HG02840 (cell line): ENCODE results near the gene SIGLEC12.
"Not testable (repeated sequence)": the region's sequence is repeated elsewhere in the genome, so short reads cannot be mapped to it uniquely, and the experiment has no call there.

ENCODE experiments used
- ATAC-seq: cut with Tn5 transposase; IDR thresholded peaks from one replicate; pipeline ENCODE4 v1.9.1; 2021; ENCODE audit warnings: mild to moderate bottlenecking, moderate library complexity, moderate number of reproducible peaks; ENCODE audit not compliant: unreplicated experiment, low FRiP score

Gene SIGLEC12

DNA sequence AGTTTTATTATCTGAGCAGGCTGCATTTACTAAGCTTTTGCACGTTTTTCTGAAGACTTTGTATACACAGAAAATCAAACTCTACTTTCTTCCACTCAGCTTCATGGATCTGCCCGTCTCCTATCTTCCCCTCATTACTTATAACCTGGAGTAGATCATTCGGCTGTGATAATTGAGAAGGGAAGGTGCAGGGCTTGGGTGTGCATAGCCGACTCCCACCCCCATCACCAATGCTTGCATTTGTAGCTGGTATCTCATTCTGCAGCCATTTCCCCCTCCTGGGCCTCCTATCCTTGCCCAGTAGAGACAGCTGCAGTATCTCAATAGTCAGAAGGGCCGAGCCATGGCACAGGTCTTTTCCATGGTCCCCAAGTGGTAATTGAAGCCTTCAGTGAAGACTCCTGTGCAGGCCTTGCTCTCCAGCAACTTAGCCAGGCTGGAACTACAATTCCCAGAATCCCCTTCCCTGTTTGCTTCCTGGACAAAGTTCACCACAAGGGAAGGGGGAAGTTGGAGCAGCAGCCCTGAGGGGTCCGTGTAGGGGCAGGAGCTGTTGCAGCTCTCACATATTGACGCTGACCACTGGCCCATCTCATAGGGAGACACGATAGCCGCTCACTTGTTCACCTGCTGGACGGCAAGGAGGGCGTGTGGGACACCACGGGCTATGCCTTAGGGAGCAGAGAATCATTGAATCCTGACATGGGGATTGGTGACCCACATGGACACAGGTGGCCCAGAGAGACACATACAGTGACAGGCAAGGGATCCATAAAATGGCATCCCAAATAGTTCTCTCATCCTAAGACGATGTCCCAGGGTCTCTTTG, 41.2 kb downstream of the SIGLEC12 start:
- no peak for ATAC-seq

DNA sequence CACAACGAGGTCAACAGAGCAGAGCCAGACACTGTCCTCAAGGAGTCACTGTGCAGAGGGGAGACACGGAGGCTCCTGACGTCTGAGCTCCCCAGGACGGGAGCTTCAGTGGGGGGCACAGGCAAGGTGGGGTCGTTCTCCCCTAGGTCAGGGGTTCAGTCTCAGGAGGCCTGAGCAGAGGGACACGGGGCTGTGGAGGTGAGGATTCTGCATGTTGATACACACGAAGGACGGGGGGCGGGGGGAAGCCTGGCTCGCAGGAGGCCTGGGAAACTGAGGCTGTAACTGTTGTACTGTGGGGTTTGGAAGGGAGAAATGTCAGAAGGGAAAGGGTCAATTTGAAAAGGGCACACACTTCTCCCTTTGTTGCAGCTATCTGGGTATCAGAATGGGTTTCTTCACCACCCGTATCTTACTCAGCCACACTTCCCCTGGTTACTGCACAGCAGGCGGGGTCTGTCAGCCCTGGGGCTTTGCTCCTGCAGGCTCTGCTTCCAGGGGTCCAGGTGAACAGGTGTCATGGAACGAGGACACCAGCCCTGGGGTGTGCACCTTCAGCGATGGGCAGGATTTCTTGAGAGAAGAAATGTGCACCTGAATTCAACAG, 42.6 kb downstream of the SIGLEC12 start:
- ATAC-seq = no peak

DNA sequence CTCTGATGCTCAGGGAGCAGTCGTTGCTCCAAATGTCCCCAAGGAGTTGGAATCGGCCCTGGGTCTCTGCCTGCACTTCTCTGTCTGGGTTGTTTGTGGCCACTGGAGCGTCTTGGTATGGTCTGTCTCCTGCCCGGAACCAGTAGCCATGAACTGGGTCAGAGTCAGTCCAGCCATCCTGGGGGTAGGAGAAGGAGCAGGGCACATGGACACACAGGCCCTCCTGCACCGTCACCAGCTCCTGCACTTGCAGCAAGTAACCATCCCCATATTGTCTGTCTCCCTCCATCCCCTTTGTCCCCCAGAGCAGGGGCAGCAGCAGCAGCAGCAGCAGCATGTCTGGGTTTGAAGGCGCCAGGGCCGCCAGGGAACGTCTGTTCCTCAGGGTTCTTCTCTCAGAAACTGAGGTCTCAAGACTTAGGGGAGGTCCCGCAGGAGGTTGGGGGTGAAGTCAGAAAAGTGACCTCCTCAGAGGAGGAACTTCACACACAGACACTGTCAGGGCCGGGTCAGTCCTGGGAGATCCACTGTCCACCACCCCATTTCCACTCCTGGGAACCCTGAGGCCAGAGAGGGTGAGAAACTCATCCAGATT, 43.5 kb downstream of the SIGLEC12 start, which contains the start of gene SIGLEC8:
Gene SIGLEC8 (minus strand): TSS at position 404 of the 595 bp plus-strand sequence. CDS start 67 bp downstream, at position 337.
- ATAC-seq = no peak

DNA sequence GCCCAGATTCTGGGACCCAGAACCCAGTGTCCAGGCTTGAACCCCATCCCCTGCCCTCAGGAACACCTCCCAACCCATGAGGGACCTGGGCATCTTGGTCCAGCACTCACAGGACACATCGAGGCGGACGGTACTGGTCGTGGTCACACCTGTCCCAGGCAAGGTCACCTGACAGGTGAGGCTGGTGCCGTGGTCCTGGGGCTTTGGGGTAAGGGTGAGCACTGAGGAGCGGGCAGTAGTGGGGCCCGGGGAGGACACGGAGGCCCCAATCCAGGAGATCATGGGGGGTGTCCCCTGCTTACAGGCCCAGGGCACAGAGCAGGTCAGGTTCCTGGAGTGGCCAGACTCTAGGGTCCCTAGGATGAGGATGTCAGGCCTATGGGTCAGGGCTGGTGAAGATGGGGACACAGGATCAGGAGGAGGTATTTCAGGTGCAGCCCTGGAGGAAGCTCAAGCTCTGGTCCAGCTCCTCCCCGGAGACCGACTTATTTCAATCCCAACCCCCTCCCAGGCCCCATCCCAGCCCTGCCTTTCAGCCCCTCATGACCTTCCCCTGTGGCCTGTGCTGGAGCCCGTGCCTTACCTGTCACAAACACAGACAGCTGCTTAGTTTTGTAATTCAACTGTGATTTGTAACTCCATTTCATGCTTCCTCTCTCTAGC, 44.1 kb downstream of the SIGLEC12 start:
- ATAC-seq = no peak

DNA sequence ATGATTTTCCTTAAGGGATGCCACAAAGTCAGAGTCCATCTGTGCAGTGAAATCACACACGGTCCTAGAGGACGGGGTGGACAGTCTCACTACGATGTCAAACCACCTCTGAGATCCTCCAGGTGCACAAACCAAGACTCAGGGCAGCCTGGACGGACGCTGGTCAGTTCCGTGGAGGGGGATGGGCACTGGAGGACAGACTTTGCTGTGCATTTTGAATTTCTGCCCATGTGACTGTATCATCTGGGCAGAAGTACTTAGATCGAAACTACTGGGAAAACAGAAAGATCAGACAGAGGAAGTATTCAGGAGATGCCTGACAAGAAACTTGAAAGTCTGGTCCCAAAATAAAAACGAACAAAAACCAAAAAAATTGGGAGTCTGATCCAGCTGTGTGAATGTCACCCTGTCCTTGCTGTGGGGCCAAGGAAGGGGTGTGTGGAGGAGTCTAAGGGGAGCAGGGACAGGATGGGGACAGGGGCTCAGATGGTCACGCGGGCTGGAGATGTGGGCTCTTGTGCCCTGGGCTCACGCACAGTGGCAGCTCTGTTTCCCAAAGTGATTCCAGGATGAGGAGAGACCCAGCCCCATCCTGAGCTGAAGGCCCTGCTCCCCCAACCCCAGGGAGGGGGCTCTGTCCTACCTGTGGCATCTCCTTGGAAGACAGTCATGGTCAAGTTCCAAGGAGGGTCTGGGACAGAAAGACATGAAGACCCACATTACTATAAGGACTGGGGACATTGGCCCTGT, 44.9 kb downstream of the SIGLEC12 start:
- no peak for ATAC-seq

DNA sequence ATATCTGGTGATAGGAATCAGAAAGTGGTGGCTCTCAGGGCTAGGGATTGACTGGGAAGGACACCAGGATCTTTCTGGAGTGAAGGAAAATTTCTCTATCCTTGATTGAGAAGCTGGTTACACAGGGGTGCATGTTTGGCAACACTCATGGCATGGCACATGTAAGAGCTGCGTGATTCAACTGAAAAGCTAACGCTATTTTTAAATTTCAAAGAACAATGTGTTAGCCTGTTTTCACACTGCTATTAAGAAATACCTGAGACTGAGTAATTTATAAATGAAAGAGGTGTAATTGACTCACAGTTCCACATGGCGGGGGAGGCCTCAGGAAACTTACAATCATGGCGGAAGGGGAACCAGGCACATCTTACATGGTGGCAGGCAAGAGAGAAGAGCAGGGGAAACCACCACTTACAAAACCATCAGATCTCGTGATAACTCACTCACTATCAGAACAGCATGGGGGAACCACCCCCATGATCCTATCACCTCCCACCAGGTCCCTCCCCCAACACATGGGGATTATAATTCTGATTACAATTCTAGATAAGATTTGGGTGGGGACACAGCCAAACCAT, 50.8 kb downstream of the SIGLEC12 start:
- no peak for ATAC-seq

DNA sequence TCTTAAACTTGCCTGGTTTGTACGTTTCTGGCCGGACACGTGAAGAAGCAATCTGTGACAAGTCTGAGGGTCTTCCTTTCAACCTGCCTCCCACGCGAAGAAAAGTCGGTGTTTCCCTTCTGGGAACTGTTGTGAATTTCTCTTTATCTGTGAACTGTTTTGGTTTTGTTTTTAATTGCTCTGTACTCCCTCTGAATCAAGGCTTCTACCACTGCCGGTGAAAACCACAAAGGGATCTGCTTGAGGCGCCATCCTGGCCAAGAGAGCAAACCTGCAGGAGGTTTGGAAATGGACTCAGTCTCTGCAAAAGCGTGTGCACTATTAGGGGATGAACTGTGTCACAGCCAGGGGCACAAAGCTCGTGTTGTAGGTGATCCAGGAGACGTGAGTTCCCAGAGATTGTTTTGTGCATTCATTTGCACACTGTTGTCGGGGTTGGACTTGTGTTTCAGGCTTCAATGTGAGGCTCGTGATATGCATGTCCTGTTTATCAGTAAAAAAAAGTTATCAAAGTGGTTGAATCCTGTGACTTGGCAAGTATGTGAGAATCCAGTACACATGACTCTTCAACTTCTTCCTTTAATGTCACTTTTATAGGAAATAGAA, 53.1 kb downstream of the SIGLEC12 start:
- no peak for ATAC-seq

DNA sequence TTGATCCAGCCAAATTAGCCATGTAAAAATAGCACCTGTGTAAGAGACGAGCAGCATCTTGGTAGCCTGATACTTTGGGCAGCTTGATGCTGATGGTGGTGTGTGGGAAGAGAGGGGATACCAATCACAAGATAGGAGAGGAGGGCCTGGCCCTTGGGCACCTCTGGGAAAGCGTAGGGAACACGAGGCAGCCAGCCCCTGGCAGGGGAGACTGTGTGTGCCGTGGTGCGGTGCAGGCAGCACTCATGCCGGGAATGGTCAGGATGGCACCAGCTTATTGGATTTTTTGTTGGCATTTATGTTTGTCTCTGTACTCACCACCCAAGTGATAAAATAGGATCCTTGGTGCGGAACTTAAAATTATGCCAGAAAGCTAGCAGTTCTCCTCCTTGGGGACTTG, 53.6 kb downstream of the SIGLEC12 start:
- ATAC-seq = no peak

DNA sequence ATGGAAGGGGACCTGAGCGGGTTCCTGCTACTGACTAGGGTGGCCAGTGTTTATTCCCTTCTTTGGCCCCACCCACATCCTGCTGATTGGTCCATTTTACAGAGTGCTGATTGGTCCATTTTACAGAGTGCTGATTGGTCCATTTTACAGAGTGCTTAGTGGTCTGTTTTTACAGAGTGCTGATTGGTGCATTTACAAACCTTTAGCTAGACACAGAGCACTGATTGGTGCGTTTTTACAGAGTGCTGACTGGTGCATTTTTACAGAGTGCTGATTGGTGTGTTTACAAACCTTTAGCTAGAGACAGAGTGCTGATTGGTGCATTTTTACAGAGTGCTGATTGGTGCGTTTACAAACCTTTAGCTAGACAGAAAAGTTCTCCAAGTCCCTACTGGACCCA, 54.1 kb downstream of the SIGLEC12 start:
- ATAC-seq = not testable (repeated sequence)

DNA sequence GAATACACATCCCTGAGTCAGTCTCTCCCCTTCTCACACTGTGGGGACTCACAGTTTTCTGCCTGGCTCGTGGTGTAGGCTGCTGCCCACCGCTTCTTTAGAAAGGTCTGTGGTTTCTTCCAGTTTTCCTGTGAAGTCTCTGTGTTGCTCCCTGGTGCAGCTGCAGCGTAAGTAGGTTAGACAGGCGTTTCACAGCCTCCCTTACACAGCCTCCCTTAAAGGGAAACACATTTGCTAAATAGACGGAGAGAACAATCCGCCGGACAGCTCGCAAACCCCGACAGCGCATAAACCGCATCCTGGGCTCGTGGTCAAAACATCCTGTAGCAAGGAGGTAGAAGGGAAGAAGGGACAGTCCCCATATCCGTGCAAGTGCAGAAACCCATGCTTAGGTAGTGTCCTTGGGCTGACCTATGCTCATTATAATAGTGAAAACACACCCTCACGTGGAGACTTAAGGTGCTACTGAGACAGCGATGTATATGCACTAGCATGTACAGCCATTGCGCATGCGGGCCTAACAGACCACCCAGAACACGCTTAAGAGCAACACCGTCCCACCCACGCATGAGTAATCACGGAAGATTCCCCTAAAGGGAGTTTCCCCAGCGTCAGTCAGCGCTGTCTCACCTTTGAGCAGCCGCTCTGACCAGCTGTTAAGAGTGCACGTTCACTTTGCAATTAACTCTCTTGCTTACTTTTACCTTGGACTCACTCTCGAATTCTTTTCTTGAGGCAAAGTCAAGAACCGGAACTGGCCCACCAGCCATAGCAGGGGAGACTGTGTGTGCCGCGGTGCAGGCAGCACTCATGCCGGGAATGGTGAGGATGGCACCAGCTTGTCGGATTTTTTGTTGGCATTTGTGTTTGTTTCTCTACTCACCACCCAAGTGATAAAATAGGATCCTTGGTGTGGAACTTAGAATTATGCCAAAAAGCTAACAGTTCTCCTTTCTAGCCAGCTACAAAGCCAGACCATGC, 59.9 kb downstream of the SIGLEC12 start:
- peak; percentile 86 for ATAC-seq
